ENCODE data around the gene RNF166.

RNF166 gene

DNA sequence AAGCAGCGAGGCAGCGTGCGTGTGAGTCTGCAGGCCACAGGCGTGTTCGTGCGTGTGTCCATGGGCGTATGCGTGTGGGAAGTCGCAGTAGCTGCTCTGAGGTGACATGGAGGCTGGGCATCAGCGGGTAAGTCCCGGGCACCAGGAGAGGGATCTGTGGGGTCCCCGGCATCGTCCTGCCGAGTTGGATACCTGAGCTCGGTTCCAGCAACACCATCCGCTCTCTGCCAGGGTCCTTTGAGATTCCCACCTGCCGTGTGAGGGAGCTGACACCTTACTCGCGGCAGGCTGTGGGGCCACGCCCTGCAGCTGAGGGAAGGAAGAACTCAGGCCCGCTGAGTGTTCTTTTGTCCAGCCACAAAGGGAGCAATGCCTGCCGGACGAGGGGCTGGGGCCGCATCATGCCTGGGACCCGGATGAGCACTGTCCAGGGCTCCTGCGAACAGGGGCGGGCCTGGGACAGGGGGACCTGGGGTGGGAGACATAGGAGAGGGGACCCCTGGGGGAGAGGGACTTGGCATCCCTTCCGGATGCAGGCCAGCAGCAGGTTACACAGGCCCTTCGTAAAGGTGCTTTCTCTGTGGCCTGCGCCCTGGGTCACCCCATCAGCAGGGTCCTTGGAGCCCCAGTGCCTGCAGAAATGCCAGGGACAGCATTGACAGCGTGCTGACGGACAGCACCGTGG, 14.9 kb downstream of the RNF166 start:
- no peak for DNase-seq

DNA sequence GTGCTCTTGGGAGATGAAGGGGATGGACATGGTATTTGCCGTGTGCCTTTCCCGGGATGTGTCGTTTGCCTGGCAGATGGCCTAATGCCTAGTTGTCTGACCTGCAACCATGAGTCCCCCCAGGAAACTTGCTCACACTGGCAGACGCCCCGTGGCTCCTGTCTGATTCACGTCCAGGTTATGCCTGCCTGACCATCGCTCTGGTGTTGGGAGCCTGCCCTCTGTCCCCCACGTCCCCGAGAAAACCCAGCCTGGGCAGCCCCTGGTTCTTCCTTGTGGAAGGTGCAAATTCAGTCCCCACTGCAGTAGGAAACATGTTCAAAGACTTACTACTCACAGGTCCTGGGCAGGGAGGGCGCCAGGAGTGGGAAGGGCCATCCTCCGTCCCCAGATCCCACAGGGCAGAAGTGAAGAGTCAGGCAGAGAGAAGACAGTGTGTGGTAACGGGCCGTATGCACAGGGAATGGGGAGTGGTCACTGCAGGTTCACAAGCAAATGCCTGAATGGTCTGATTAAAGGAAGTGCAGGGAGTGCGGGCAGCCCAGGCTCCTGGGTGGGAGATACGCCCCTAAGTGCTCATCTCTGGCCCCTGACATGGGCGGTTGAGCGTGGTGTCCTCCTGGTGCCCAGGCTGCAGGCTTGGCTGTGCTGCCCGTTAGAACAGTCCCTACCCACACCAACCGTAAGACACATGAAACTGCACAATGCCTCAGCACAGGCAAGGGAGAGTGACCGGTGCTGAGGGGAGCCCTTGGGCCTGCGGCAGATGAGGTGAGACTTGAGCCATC, 15.7 kb downstream of the RNF166 start:
- DNase-seq, result no peak

DNA sequence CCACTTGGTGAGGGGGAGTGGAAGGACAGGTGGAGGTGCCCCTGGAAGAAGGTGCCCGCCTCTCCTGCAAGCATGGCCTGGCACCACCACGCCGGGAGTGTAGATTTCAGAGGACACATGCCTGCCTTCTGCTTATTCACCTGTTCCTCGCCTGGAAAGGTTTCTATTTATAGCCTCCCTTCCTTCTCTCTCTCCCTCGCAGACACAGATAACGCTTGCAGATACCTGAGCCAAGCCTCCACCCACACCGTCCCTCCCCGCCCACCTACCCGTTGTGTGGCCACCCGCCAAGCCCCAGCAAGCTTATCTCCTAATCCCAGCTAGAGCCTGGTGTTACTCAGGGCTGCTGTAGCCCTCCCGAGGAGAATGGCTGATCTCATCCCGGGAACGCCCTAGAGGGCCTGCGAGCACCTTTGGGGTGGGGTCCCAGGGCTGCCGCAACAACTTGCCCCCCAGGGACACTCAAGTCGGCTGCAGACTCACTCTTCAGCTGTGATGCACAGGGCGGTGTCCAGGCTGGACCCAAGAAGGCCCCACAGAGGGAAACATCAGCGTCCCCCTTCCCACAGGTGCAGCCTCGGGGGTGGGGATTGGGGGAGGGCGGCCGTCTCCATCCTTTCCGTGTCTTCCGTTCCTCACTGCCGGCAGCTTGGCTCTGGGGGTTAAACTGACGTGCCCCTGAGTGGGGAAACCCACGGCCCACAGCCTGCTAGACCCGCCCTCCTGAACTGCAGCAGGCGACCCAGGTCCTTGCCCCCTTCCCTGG, 18.0 kb downstream of the RNF166 start:
- no peak for DNase-seq

DNA sequence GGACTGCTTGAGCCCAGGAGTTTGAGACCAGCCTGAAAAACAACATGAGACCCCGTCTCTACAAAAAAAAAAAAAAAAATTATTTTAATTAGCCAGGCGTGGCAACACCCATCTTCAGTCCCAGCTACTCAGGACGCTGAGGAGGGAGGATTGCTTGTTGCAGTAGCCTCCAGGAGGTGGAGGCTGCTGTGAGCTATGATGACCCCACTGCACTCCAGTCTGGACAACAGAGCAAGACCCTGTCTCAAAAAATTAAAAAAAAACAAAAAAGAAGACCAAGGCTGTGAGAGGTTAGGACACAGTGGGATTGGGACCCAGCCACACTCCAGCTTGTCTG, 18.6 kb downstream of the RNF166 start:
- no peak for DNase-seq

DNA sequence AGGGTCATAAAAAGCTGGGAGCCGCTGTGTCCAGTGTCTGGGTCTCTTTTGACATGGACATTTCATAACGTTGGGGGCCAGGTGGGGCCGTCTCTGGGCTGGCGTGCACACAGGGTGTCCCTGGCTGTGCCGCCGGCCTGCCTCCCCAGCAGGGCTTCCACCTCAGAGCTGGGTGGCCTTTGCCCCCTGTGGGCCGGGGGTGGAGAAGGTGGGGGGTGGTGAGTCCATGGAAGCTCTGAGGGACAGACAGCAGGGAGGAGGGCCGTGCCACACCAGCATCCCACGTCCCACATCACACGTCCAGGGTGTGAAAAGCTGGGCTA, 19.0 kb downstream of the RNF166 start:
- no peak for DNase-seq

DNA sequence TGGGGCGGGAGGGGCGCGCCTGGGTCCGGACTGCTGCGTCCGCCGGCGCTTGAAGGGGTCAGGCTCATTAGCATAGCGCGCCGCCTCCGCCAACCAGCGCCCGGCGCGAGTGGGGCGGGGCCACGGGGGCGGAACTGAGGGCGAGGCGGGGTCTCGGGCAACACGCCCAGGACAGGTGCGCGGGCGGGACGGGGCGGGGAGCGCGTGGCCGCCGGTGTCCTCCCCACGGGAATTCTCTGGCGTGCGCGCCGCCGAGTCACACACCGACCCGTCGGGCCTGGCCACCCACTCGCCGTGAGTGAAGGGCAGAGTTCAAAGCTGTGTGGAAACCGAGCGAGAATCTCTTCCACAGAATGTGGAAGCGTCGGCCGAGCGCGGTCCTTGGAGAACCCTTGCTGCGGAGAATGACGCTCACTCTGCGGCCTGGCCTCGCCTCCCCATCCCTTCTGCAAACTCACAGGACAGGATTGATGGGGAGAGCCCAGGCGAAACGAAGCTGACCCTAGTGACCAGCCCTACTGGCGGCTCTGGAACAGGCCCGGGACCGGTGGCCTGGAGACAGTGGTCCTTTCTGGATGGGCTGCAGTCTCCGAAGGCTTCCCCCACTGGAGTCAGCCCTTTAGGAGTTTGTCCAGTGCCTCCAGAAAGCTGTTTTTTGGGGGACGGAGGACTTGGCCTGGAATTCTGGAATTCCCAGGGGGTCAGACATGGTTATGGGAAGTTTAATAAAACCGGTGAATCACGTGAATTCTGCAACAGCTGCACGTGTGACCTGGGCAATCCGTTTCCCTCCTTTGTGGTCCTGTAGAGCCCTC, 19.6 kb downstream of the RNF166 start, which contains the start of gene SNAI3:
Gene SNAI3 (minus strand): TSS at position 69 of the 815 bp plus-strand sequence. CDS start 101 bp downstream, outside the sequence.
- peak; percentile 82 to 89 for DNase-seq

DNA sequence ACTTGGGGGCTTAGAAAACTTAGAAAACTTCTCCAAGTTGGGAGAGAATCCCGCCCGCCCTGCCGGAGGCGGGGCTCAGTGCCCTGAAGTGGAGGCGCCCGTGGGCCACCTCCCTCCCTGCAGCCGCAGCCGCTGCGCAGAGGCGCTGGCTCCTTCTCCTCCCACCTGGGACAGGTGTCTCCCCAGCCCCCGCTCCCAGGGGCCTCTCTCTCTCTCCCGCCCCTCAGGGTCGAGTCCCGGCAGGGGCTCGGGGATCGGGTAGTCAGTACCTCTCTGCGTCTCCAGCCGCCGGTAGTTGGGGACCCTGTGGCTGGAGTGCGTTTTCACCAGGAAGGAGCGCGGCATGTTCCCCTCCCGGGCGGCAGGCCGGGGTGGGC, 20.2 kb downstream of the RNF166 start:
- peak; percentile 34 to 47 for DNase-seq

DNA sequence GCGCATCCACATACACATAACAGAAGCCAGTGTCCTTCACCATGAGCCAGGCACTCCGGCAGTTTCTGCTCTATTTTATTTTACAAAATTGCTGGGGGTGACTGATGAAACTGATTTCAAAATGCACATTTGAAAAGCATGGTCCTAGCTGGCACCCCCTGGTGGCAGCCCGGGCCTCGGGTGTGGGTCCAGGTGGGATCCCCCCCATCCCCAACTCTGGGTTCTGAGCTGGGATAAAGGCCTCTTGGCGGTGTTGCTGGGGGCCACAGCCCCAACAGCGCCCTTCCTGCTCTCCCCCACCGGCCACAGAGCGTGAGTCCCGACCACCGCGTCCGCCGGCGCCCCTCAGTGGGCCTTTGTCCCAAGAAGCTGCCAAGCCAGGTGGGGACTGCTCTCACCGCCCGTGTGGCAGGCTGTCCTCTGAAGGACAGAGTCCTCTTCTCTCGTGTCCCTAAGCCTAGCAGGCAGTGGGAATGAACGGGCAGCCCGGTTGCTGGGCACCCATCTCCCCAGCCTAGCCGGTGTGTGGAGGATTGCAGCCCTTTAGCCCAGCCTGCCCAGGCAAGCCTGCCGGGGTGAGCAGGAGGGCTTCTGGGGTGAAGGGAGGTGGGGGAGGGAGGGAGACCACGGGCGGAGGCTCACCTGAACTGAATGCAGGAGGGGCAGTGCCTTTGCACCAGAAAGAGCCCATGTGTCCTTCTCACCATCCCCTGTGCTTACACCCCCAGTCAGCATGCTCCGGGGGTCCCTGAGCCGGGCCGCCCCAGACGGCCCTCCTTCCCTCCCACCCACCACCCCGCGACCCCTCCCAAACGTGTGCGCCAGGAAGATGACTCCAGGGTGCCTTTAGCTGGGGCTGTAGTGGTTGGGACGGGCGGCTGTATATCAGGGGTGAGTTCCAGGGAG, 20.8 kb downstream of the RNF166 start:
- DNase-seq, result peak; percentile 64 to 66

DNA sequence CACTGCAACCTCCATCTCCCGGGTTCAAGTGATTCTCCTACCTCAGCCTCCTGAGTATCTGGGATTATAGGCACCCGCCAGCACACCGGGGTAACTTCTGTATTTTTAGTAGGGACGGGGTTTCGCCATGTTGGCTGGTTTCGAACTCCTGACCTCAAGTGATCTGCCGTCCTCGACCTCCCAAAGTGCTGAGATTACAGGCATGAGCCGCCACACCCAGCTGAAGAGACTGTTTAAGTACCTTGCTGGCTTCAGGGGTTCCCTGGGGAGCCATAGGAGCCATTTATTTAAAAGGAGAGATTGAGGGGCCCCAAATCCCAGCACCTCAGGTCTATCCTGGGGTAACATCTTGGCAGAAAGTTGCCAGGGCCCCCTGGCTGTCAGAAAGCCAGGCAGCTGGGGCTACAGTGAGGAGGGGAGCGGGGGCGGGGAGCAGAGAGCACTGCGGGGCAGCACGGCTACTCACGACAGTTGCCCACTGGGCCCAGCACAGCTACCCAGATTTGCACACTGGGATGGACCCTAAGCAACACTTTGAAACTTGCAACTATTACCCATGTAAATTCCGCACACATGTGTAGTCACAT, 21.5 kb downstream of the RNF166 start:
- no peak for DNase-seq

DNA sequence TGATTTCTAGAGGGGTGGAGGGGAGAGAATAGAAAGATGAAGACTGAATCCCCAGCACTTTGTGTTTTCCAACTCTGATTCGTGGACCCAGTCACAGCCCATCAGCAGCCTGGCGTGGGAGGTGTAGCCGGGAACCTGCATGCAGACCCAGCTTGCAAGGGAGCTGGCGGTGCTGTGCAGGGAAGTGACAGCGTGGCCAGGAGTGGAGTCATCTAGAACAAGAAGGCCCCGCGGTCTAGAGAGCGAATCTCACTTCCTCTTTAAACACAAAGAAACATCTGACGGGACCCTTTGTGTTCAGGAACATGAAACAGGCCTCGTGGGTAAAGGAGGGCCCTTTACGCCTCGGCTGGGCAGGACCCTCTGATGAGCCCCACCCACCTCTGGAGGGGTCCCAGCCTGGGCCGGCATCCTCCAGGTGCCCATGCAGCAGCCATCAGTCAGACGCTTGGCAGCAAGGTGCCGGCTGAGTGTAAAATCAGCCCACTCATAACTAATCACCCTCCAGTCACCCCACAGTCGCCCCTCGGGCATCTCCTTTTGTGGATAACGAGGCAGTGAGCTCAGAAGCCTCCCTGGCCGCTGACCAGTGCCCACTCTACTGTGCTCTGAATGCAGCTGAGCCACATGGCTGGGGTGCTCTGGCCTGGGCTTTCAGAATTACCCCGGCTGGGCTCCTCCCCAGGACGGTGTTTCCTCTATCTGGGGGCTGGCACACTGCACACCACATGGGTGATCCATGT, 24.3 kb downstream of the RNF166 start:
- peak; percentile 53 to 55 for DNase-seq

DNA sequence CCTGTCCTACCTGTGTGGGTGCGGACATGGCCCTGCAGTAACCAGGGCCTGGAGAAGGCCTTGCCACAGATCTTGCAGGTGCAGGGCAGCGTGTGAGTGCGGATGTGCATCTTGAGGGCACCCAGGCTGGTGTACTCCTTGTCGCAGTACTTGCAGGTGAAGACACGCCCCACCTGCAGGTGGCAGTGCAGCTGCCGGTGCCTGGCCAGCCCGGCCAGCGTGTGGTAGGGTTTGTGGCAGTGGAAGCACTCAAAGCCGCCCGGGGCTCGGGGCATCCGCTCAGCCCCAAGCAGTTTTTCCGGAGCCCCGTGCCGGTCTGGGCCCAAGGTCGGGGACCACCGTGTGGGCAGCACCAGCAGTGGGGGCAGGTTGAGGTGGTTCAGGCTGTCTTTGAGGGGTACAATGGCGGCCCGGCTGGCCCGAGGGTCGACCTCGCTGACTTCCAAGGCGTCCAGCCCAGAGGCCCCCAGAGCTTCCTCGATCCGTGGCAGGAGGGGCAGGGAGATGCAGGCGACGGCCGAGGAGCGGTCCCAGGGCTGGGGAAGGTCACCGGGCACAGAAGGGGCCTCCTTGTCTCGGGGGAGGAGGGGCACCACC, 25.0 kb downstream of the RNF166 start:
- DNase-seq, result peak in 1 of 2 experiments; percentile 47

DNA sequence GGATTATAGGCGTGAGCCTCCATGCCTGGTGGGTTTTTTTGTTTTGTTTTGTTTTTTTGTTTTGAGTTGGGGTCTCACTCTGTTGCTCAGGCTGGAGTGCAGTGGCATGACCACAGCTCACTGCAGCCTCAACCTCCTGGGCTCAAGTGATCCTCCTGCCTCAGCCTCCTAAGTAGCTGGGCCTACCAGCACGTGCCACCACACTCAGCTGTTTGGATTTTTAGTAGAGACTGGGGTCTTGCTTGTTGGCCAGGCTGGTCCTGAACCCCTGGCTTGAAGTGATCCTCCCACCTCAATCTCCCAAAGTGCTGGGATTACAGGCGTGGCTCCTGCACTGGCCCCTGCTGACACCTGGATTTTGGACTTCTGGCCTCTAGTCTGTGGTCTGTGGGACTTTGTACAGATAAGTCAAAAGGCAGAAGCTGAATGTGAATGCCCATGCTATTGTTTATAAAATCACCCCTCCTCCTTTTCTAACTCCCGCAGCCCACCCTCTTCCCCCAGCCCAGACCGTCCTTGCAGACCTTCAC, 25.6 kb downstream of the RNF166 start:
- DNase-seq, result no peak

DNA sequence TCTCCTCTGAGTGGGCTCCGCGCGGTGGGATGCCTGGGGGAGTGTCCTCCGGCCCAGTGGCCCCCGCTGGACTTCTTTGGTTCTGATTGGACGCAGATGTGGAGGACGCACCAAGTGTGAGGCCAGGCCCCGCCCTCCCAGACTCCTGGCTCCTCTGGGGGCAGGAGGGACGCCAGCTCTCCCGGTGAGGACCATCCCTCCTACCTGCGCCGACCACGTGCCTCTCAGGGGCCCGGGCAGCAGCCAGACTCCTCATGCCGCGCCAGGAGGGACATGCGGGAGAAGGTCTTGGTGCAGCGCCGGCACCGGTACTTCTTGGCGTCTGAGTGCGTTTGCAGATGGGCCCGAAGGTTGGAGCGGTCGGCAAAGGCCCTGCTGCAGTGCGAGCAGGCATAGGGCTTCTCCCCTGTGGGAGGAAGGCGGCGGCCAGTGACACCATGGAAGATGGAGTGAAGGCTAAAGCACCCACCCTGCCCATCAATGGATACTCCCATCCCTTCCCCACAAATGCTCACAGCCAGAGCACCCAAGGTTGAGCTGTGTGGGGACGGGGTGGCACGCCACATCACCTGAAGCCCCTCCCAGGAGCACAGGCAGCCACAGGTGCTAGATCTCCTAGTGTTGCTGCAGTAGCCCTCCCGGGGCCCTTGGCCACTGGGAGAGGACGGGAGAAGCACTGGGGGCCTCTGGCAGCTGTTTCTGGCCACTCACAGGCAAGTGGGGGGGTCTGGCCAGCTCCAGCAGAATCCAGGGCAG, 27.8 kb downstream of the RNF166 start:
- DNase-seq, result no peak

DNA sequence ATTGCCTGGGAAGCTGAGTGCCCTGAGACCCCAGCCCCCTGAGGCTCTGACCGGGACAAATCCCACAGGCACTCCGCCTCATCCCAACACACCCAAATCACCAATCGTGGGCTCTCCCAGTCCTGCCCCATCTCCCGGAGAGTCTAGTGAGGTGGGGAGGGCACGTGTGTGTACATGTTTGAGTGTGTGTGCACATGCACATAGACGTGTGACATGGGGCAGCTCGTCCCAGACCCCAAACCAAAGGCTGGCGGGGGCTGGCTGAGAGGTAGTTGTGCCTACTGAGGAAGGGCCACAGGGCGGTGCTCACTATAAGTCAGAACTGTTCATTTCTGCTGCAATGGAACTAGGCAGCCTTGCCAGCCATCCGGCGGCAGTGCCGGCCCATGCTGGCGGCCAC, 28.5 kb downstream of the RNF166 start:
- no peak for DNase-seq

DNA sequence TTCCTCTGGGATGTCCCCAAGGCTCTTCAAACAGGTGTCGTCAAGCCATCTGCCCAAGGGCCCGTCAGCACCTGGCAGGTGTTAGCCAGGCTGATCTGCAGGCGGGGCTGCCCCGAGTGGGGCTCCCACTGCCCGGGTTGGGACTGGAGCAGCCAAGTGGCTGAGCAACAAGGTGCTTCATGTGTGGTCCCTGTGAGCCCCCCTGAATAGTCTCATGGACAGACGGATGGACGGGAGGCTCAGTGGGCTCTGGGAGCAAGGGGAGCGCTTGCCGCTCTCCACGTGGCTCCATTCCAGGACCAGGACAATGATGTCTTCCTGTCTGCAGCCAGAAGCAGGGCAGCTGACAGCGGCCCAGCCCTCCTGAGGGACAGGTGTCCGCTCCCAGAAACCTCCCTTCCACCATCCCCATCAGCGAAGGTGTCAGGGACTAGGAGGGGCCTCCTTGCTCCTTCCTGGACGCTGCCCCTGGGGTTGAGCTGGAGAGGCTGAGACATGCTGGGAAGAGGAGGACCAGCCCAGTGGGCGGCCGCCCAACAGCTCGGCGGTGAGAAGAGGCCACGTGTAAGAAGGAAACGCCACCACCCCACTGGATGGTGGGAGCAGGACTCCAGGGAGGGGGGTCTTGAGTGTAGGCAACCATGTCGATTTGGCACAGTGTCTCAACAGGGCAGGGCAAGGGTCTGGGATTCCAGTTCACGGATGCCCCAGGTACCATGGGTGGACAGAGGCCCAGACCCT, 29.5 kb downstream of the RNF166 start:
- no peak for DNase-seq

DNA sequence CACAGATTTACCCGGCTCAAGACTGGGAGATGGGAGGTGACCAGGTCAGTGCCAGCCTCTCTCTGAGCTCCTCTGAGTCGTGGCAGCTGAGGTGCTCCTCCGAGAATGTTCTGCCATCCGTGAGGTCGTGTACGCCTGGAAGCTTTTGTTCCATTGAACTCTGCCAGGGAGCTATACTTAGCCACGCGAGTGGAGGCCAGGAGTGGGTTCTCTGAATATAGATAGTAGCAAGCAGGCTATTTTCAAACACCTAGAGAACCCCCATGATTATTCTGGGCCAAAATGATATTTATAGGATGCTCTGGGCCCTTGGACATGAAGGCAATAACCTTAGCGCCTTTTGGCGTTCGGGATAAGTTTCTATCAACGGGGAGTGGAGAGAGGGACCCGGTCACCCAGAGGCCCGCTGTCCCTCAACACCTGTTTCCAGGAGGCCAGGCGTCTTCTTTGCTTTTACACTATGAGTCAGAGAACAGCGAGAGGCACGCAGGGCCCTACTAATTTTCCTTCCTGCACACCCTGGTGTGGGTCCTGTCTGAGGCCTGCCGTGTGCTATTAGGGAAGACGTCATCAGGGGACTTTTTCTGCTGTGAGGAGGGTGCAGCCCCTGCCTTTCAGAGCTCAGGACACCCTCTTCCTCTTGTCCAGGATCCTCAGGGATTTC, 32.4 kb downstream of the RNF166 start:
- no peak for DNase-seq

DNA sequence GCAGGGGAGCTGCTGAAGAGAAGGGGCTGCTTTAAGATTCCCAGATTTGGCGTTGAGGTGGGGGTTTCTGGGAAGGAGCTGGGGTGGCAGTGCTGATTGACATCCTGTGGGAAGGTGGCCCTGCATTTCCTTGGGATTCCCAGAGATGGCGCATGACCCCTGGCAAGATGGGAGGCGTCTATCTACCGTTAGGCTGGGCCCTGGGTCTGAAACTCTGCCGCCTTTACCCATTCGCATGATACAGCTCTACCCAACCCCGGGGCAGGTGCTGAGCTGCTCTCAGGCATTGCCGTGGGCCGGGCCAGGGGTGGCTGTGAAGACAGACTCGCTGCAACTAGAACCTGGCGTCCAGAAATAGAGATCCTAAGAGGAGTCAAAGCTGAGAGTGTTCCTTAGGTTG, 33.4 kb downstream of the RNF166 start:
- no peak for DNase-seq

DNA sequence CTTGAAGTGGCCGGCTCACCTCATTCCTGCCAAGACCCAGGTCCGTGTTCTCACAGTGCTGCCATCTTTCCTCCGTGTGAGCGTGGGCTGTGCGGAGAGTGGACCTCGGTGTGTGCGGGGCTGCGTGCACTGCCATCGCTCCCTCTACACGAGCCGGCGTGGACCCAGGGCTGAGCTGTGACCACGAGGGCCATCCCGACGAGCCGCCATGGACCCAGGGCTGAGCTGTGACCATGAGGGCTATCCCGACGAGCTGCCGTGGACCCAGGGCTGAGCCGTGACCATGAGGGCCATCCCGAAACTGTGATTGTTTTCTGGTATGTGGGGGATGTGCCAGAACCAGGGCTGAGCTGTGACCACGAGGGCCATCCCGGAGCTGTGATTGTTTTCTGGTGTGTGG, 34.4 kb downstream of the RNF166 start:
- DNase-seq, result no peak

Measured in stimulated activated CD4-positive, alpha-beta T cell treated with anti-CD3 and anti-CD28 coated beads, Interleukin-4, amount 100 ng/mL, for 4 hours (primary cell).